CD4-positive, alpha-beta T cell treated with Interleukin-4 for 1 hour (primary cell): ENCODE measurements around the gene RBMS1.

Experiments
- DNase-seq, 2 donors: peaks; one replicate each; pipeline ENCODE4 v3.0.0-alpha.2; 2020 to 2022

The RBMS1 gene

DNA sequence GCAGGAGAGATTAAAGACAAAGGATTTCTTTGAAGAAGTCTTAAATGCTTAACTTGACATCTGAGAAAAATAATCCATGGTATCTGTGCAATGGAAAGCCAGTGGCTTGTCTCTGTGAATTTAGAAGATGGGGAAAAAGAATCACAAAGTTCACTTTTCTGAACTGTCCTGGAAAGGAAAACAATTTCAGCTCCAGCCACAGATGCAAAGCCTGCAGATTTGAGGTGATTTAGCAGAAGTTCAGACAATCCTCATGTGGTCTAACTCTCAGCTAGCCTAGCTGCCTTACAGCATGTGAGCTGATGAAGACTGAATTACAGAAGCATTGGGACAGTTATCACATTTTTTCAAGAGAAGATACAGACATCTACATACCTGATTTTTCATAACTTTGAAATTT, 166.8 kb downstream of the RBMS1 start:
- no peak for DNase-seq

DNA sequence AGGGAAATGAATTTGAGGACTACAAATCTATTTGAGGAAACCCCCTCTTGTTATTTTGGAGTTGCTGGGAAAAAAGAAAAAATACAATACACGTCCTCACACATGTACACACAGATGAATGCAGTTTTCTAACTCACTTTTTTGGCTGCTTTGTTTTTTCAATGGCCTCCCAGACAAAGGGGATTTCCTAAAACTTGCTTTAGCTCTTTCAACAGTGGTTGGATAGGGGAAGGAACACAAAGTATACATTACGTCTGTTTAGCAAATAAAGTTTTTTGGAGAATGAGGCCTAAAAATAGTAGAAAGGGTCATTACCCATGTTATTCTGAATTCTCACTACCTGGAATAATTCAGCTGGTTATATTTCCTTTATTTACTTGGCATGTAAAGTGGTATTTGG, 168.2 kb downstream of the RBMS1 start:
- DNase-seq = no peak

DNA sequence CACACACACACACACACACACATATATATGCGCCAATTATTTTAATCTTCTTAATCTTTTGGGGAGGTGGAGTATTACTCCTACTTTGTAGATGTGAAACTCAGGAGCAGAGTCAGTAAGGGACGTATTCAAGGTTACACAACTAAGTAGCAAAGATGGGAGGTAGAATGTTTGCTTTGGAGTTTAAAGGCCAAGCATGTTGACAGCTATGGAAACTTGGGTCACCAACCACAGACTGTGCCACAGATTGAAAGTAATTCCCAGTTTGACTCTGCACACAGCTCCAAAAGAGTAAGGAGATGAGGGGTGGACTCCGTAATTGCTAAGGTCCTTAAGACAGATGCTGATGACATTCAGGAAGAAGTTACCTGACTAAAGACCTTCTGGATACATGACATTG, 168.7 kb downstream of the RBMS1 start:
- DNase-seq = no peak

DNA sequence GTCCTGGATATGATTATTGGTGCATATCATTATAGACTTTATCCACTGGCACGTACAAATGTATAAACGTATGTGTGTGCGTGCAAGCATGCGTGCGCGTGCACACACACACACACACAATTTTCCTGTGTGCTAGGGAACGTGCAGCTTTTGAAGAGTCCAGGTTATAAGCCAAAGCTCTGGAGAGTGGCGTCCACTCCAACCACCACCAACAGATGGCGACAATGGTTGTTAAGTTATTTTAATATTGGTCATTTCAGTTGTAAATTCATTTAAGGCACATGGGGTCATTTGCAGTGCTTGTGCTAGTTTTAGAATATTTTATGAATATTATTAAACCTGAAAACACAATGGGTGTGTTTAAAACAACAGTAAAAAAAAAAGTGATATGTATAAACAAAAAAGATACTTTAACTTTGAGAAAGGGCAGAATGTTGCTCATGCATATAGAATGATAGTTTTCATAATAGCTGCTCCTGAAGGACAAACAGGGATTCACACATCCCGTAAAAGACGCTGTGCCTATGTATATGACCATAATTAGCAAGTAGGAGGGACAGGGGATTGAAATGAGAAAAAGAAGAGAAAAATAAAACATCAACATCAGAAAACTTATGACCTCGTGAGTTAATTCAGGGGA, 169.3 kb downstream of the RBMS1 start:
- peak; percentile 54 to 55 for DNase-seq

DNA sequence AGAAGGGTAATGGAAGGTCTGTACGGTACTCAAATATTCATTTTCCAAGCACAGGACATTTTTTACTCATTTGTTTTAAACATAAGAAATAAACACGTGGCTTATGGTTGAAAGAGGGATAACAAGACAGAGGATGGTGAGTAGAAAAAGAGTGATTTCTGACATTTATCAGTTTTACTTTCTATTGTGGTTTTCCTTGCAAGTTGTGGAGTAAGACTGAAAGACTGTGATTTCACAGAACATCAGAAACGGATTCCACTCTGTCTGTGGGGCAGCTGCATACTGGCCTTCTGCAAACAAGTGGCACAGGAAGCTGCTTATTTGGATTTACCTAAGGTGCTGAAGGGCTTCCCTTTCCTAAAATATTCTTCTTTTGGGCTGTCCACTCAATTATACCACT, 171.3 kb downstream of the RBMS1 start:
- DNase-seq = no peak

DNA sequence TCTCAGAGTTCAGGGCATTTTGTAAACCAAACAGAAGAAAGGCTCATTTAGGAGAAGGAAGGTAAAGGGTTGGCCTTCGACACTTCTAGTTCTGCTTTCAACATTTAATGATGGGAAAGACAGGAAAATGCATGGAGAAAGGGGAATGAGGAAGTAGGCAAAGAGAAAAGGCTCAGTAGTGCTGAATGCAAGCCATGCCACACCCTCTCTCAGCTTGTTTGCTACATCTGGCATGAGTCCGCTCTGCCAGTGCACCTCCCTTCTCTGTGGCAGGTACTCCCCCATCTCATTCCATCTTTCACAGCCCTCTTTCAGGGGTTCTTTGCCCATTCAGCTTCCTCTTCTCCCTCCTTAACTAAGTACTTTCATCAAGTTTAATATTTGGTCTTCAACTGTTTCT, 172.6 kb downstream of the RBMS1 start:
- DNase-seq = no peak

DNA sequence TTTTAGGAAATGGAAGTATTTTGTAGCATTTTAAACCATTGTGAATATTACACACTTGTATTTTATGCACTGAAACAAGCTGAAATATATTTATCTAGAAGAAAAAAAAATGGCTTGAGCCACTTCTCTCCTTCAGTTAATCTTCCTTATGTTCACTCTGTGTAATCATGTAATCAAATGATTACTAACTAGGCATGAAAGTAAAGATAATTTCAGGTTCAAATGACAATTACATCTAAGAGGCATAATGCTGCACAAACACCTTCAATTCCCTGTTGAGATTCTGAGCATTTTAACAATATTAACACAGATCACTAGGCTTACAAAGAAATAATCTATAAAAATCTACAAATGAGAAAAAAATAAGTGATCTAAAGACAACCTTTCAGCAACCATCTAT, 173.9 kb downstream of the RBMS1 start:
- DNase-seq = no peak

DNA sequence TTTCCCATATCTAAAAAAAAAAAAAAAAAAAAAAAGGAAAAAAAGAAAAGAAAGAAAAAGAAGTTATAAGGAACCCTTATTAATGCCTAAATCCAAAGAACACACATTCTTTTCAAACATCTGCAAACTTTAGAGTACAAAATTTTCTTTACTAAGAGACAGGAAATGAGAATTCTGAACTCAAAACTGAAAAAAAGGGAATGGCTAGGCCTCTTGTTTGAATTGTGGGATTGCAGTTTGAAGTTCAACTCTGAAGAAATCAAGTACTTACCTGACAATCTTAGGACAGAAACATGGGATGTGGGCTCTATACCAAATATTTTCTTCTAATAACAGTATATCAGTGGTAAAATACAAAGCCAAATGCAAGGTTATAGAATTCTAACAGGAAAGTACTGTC, 175.4 kb downstream of the RBMS1 start:
- no peak for DNase-seq

DNA sequence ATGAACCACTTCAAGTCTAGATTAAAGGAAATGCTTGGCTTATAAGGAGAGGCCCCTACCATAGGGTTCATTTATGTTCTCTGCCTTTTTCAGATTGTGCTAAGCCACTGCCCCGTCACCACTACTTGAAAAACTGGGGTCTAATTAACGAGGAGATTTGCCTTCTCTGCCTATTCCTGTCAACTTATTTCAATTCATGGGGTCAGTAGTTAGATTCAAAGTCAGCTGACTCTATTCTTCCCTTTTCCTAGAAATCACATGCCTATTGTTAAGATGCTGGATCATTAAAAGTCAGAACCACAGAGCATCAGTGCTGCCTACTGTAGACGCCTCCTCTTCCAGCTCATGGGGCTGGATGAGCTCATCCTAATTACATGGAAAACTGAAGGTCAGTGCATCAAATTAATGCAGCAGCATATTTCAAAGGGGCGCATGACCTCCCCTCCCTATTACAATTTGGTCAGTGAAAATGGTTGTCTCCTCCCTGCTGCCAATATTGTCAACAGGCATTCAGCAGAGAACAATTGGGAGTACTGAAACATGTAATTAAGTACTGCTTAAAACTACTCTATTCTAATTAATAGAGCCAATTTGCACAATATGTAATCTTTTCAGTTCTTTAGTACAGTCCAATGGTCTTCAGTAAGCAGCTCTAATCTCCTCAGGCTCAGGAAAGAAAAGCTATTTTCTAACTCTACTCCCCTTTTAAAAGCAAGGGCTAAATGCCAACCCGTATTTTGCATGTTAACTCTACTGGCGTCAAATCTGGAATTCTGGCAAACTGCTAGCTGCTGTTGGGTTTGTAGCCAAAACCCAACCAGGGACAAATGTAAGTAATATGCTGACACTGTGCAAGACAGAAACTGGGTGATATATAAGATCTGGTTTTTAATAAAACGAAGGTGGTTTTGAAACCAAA, 176.2 kb downstream of the RBMS1 start:
- DNase-seq = no peak

DNA sequence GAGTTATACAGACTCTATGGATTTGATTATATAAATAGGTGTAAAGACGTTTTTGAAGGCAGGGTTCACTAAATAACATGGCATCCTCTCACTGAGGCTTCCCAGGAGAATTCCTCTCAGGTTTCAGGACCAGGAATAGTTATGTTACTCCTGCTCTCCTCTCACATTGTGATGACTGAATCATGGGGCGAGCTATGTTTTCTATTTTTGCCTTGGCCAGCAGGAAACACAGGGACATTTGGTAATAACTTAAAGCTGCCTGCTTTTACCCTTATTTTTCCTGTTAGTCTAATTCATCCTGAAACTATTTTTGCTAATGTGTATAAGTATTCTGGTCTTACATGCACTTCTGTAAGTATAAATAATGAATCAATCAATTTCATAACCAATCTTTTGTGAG, 178.3 kb downstream of the RBMS1 start:
- DNase-seq = no peak

DNA sequence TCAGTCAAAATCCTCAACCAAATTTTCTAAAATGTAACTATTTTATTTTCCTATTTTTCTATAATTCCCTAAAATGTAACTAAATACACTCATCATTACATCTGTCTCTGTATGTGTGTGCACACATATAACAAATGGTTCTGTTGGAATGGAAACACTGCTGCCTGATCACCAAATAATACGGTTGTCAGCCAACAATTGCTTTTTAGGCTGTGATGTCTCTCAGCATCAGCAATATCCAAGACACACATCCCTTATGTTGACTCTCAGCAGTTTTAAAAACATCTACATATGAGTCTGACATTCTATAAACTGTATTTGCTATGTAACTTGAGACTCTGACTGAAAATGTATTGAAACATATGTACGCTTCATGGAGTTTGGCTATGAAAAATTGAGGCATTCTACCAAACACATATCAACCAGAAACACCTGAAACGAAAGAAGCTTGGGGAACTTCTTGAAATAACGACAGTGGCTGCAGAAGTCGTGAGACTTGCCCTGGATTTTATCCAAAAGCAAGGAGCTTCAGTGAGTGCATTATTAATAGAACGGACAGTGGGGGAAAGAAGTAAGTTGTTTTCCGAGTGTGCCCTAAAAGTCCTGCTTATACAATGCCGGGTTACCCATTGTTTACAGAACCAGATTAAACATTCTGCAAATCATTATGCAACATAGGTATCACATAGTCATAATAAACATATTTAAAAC, 183.3 kb downstream of the RBMS1 start:
- DNase-seq = no peak

DNA sequence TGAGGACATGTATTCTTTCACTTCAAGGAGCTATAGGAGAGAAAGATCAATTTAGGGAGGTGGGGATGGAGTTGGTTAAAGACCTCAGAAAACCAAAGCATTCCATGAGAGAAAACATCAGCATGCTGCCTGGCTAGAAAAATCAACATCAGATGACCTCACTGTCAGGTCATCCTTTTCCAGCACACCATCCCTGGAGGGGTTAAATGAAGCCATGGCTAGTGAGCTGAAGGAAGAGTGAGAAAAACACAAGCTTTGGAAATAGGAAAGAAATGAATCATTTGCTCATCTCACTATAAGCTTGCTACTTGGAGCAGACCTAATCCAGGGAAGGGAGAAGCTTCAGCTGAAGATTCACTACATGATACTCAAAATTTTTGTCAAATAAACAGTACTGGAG, 184.0 kb downstream of the RBMS1 start:
- DNase-seq = no peak

DNA sequence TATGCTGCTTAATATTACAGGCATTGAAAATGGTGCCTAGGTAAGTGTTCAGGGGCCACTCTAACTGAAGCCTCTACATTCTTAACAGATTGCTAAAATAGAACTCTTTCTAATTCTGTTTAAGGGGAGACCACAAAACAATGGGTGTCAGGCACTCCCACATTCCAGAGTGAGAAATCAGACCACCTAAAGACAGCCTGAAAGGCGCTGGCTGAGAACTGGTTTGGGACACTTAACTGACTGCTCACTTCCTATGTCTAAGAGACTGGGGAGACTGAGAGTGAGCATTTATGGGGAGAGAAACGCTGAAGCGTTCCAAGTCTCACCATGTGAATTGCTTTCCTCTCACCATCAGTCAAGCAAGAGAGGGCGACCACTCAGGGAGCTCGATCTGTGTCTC, 184.7 kb downstream of the RBMS1 start:
- no peak for DNase-seq

DNA sequence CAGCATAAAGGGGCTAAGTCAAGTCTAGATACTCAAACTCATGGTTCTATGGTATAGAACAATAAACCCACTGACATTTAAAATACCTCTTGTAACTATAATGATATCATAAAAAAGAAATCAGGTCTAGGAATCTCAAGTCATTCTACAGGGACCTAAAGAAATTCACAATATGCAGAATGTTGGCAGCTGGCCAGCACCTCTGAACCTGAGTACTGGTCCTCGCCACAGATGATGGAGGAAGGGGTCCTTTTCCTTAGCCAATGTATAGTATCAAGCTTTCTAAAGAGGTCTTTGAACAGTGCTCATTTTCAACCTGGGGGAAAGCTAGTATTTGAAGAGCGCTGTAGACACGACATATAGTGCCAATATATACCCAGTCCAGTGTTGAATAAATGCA, 185.1 kb downstream of the RBMS1 start:
- no peak for DNase-seq

DNA sequence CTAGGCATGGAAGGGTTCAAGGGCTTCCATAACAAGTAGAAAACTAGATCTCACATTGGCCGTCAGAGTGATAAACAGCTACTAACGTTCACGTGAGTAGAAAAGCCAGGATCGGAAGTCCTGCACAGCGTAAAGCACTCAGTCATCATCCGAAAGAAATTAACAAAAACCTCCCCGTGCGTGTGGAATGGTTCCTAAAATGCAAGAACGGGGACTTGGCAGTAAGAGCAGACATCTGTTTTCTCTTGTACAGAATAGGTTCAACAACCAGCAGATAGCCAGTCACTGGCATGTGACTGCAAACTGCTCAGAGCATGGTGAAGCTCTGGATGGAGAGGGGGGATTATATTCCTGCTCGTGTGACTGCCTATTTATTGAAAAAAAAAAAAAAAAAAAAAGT, 186.6 kb downstream of the RBMS1 start:
- no peak for DNase-seq

DNA sequence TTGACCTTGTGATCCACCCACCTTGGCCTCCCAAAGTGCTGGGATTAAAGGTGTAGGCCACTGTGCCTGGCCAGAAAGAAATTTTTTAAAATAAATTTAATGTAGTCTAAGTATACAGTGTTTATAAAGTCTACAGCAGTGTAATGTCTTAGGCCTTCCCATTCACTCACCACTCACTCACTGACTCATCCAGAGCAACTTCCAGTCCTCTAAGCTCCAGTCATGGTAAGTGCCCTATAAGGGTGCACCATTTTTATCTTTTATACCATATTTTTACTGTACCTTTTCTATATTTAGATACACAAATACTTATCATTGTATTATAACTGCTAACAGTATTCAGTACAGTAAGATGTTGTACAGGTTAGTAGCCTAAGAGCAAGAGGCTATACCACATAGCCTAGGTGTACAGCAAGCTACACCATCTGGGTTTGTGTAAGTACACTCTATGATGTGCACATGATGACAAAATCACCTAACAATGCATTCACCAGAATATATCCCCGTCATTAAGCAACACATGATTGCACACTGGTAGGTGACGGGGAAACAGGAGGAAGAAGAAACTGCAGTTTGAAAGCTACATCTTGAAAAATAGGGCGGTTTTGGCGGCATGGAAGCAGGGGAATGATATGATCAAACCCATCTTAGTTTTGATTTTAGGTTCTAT, 188.4 kb downstream of the RBMS1 start:
- DNase-seq = no peak

DNA sequence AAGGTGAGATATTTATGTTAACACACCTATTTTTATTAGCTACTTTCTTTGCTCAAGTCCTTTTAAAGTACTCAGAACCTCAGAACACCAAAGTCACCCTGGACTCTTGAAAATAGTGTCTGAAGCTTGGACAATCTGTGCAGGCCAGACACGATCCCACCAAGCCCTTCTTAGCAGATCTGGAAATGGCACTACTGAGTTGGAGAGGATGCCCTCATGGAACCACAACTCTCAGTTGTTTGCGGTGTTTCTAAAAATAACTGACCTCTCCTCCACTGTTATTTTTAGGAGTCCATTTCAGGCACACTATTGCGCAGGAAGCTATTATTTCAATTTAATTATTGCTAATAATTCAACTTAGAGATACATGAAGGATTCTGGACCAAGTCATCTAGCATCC, 190.1 kb downstream of the RBMS1 start:
- no peak for DNase-seq

DNA sequence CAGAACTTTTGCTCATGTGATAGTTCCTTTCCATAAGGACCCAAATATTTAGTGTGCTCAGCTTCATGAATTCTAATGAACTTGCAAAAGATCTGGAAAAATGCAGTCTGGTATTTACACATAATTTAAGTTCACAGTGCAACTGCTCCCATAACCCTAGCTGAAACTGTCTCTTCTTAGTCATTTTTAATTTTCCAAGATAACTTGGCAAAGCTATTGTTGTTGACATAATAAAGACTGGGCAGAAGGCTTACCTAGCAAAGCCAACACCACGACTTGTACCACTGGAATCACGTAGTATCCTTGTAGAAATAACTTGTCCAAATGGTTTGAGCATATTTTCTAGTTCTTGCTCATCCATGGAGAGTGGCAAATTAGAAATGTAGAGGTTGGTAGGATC, 190.5 kb downstream of the RBMS1 start:
- DNase-seq = no peak

DNA sequence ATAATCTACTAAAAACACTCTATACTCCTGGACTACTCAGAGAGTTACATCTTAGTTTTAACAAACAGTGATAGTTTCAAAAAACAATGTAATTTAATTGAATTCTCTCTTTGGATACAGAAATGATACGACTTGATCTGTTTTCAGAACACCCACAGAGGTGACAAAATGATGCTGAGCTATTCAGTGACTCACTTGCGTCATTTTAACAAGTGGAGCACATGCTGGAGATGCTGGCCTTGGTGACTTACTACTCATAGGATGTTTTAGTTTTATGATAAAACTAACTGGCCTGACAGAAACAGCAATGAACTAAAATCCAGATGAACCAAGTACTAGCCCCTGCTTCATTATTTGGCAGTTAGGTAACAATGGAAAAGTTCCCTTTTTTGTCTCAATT, 192.2 kb downstream of the RBMS1 start:
- DNase-seq = no peak

DNA sequence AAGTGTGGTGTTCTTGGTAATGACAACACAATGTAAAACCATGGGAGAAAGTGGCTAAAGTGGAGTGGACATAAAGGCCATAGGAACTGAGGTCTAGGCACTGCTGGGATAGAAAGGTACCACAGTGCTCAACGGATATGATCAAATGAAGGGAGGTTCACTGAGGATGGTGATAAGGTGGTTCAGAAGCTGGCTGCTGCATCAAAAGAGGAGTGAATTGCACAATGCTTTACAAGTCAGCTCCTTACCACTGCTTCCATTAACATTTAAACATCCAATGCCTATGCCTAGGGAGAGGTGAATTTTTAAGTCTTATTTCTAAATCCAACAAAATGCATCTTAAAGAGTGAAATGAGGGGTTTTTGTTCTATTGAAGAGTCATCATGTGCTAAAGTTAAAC, 193.4 kb downstream of the RBMS1 start:
- DNase-seq = no peak

DNA sequence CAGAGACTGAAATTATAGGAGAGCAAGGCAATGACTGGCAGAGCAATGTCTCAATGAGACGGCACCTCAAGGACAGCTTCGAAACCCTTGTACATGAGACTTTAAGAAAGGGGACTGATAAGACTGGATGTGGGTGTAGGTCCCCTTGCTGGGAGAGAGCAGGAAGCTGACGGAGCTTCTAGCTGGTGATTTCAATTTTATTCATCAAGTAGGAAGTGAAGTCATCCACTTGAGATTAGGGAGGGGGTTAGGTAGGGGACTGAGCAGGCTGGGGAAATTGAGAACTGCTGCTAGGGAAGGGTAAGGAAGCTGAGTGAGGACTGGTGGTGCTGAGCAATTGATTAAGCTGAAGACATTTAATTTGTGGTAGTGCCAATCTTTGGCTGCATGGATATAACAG, 194.1 kb downstream of the RBMS1 start:
- no peak for DNase-seq

DNA sequence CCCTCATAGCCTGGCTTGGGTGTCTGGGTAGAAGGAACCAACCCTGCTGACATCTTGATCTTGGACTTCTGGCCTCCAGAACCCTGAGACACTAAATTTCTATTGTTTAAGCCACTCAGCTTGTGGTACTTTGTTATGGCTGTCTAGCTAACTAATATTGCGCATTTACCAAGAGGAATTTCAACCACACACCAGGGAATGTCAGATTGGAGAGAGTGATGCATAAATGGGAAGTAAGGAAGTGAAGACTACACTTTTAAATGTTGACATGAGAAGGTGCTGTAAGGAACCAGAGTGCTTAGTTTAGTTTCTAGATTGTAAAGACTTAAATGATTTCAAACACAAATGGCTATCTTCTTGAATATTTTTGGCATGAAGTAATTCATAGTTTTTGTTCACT, 194.6 kb downstream of the RBMS1 start:
- no peak for DNase-seq

DNA sequence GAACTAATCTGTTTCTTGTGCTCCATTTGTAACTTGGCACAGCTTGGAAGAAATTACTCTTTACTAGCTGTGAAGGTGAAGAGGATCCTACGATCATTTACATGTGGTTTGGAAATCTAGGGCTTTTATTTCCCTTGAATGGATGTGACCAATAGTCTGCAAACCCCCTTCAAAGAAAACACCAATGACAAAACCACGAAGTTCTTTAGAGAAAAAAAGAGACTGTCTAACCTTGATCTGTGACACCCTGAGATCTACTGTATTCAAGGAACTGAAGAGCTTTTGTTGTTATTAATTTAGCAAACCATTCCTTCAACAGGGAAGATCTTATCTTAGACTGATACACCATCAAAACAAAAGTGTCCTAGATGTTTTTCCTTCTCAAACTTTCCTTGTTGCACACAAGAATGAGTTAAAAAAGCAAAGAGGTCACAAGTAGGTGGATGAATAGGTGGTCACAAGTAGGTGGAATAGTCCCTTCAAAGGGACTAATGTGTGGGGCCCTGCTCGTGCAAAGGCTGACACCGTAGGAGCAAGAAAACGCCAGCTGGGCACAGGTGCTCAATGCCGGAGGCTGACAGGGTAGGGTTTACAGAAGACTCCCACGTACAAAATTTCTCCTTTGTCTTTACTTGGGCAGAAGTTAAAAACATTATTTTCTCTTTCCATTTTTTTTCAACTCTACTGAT, 197.9 kb downstream of the RBMS1 start:
- peak in 1 of 2 donors; percentile 8 for DNase-seq
